ENCODE results near the gene MASTL. TPM values are rescaled to one million over a fixed set of nuclear protein-coding genes. Genes with fewer than 3 reads are reported as not detected.

MASTL gene
- 6.7 and 10.4 TPM in 2 replicates for total RNA-seq

DNA sequence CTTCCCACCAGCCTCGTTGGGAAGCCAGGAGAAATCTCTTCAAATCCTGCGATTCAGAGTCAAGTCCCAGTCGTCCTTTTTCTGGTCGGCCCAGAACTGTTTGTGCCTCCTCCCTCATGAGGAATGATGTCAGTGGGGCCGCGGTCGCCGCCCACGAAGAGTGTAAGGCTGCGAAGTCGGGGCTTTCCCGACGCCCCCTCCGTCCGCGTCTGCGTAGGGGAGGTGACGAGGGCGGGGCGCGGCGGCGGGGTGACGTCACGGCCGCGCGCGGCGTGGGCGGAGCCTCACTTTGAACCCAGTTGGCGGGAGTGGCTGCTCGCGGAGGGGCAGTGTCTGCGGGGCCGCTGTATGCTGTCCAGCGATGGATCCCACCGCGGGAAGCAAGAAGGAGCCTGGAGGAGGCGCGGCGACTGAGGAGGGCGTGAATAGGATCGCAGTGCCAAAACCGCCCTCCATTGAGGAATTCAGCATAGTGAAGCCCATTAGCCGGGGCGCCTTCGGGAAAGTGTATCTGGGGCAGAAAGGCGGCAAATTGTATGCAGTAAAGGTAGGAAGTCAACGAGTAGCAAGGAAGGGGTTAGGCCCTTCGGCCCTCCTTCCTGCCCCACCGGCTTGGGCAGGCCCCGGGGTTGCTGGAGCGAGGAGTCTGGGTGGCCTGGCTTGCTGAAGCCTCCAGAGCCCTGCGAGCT lies at the start of gene MASTL:
Gene MASTL (plus strand): TSS at position 287 of the 689 bp plus-strand sequence. CDS start 75 bp downstream, at position 362.

Other genes starting within 250 kb of the MASTL start
- 2.8 and 4.1 TPM in 2 replicates for gene ANKRD26, start 54.9 kb upstream of the MASTL start, total RNA-seq
- gene YME1L1, start 968 bp upstream of the MASTL start, total RNA-seq: 119 and 131 TPM in 2 replicates
- 14.5 and 17.5 TPM in 2 replicates for gene ACBD5, start 85.4 kb downstream of the MASTL start, total RNA-seq